NOMO-1 treated with DMSO at 0.1 percent for 48 hours (cell line): Measurements from ENCODE around the gene CCL3.
"Not testable (repeated sequence)": the region's sequence is repeated elsewhere in the genome, so short reads cannot be mapped to it uniquely, and the experiment has no call there.

Source experiments
- DNase-seq: peaks from one replicate; lab custom pipeline; 2025; ENCODE audit not compliant: unreplicated experiment; lab: John Stamatoyannopoulos, UW

Gene CCL3

GRCh38 chr17:36087897-36088572 lies 1.9 kb downstream of the CCL3 start:
- DNase-seq, result not testable (repeated sequence)

GRCh38 chr17:36087471-36087870 lies 2.5 kb downstream of the CCL3 start:
- DNase-seq, result not testable (repeated sequence)

GRCh38 chr17:36086791-36087190 lies 3.2 kb downstream of the CCL3 start:
- no peak for DNase-seq

GRCh38 chr17:36085765-36086164 lies 4.2 kb downstream of the CCL3 start:
- DNase-seq, result peak; percentile 82

GRCh38 chr17:36083691-36084090 lies 6.3 kb downstream of the CCL3 start:
- DNase-seq, result peak; percentile 70

- DNase-seq, result peak; percentile 99
These were observed 7.3 kb downstream of the CCL3 start for GRCh38 chr17:36082482-36083120.

- DNase-seq, result peak; percentile 22
These were observed 8.1 kb downstream of the CCL3 start for GRCh38 chr17:36081681-36082471.

GRCh38 chr17:36074365-36074764 lies 15.6 kb downstream of the CCL3 start:
- DNase-seq, result no peak

GRCh38 chr17:36072431-36073121 lies 17.4 kb downstream of the CCL3 start:
- peak; percentile 53 for DNase-seq

GRCh38 chr17:36071751-36072150 lies 18.2 kb downstream of the CCL3 start:
- DNase-seq, result no peak

GRCh38 chr17:36070427-36070826 lies 19.5 kb downstream of the CCL3 start:
- no peak for DNase-seq

GRCh38 chr17:36069136-36069535 lies 20.8 kb downstream of the CCL3 start:
- no peak for DNase-seq

- no peak for DNase-seq
These were observed 21.4 kb downstream of the CCL3 start for GRCh38 chr17:36068524-36068923.

- no peak for DNase-seq
These were observed 23.5 kb downstream of the CCL3 start for GRCh38 chr17:36066365-36066985.

- no peak for DNase-seq
These were observed 26.0 kb downstream of the CCL3 start, which contains the start of gene CCL18 for GRCh38 chr17:36063786-36064541. TSS of gene CCL18 (plus strand) at chr17:36064272. CDS start at chr17:36064343, 71 bp downstream.

GRCh38 chr17:36060816-36061215 lies 29.1 kb downstream of the CCL3 start:
- DNase-seq, result no peak

GRCh38 chr17:36059406-36059805 lies 30.5 kb downstream of the CCL3 start:
- peak; percentile 21 for DNase-seq

GRCh38 chr17:36057911-36058310 lies 32.0 kb downstream of the CCL3 start:
- no peak for DNase-seq

- DNase-seq, result no peak
These were observed 33.9 kb downstream of the CCL3 start for GRCh38 chr17:36055921-36056520.

- DNase-seq, result no peak
These were observed 34.8 kb downstream of the CCL3 start for GRCh38 chr17:36055171-36055570.
